HUES6 (cell line): ENCODE data around the gene CDC27.
A peak's percentile ranks its signal among the peaks of the same experiment; 100 is the strongest.

Source experiments
- H3K27ac ChIP-seq: 2 replicates; pipeline ENCODE4 v1.7.0; 2013; ENCODE audit warnings: low read depth, mild to moderate bottlenecking, low read length, inconsistent platforms
- H3K27me3 ChIP-seq: 2 replicates; pipeline ENCODE4 v1.6.1; 2013; ENCODE audit warnings: low read length; ENCODE audit not compliant: control insufficient read depth, insufficient read depth
- H3K36me3 ChIP-seq: 2 replicates; pipeline ENCODE4 v1.6.1; 2013; ENCODE audit warnings: low read length; ENCODE audit not compliant: control insufficient read depth, insufficient read depth
- H3K4me1 ChIP-seq: 2 replicates; pipeline ENCODE4 v1.6.1; 2013; ENCODE audit warnings: low read length; ENCODE audit not compliant: control insufficient read depth, insufficient read depth
- H3K4me3 ChIP-seq: 2 replicates; pipeline ENCODE4 v1.5.1; 2013; ENCODE audit warnings: low read depth, low read length
- H3K9ac ChIP-seq: one replicate; pipeline ENCODE4 v1.6.1; 2013; ENCODE audit warnings: mild to moderate bottlenecking, low read length
- H3K9me3 ChIP-seq: 2 replicates; pipeline ENCODE4 v1.6.1; 2013; ENCODE audit warnings: low read depth, low read length; ENCODE audit not compliant: control insufficient read depth, insufficient read depth

CDC27 gene, protein sequence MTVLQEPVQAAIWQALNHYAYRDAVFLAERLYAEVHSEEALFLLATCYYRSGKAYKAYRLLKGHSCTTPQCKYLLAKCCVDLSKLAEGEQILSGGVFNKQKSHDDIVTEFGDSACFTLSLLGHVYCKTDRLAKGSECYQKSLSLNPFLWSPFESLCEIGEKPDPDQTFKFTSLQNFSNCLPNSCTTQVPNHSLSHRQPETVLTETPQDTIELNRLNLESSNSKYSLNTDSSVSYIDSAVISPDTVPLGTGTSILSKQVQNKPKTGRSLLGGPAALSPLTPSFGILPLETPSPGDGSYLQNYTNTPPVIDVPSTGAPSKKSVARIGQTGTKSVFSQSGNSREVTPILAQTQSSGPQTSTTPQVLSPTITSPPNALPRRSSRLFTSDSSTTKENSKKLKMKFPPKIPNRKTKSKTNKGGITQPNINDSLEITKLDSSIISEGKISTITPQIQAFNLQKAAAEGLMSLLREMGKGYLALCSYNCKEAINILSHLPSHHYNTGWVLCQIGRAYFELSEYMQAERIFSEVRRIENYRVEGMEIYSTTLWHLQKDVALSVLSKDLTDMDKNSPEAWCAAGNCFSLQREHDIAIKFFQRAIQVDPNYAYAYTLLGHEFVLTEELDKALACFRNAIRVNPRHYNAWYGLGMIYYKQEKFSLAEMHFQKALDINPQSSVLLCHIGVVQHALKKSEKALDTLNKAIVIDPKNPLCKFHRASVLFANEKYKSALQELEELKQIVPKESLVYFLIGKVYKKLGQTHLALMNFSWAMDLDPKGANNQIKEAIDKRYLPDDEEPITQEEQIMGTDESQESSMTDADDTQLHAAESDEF

DNA sequence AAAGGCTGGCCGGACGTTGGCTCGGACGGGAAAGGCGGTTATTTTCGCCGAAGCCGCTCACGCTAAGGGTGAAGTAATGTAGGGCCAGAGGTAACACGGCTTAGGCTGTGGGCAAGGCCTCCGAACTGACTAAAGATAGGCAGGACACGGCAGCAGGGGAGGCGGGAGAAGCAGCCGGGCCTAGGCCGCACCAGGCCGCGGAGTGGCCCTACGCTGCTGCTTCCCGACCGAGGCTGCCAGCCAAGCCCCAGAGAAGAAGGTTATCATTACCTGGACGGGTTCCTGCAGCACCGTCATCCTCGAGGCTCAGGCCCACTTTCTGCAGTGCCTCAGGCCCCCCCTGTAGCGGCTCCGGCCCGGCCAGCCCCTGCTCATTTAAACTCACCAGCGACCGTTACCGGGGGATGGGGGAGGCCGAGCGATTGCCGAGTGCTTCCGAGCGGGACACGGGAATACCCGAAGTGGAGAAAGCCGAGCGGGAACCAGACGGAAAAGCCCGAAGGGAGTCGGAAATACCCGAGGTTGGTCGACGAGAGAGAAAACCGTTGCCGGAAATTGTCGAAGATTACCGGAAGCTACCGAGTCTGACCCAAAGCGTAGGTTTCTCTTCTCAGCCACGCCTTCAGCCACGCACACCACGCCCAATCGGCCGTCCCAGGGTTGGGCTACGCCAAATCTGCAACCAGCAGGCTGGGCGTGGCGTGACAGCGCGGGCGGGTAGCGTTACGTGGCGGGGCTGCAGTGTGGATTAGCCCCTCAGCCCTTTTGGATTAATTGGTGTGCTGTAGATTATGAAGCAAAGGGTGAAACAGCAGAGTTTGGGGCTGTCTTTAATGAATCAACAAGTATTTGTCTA, at the start of gene CDC27:
Gene CDC27, minus strand, starts transcription at position 420 of the 856 bp plus-strand sequence. Its CDS starts 123 bp downstream, at position 297.
- Histone ChIP-seq H3K36me3 (no peaks in the 10 kb centered on the region), H3K27ac (peak within 1 kb of the TSS; percentile 13; the same call in 1 of the 2 replicates), H3K9me3 (no peaks in the 10 kb centered on the region), H3K27me3 (no peaks in the 10 kb centered on the region), H3K9ac (peak within 1 kb of the TSS; percentile 79), H3K4me3 (peak within 1 kb of the TSS; percentile 88), H3K4me1 (no peaks in the 10 kb centered on the region)

- Histone ChIP-seq H3K4me1 (no peaks in the 10 kb centered on the region; the same call in 1 of the 2 replicates), H3K4me3 (no peak overlapping the region), H3K27me3 (no peaks in the 10 kb centered on the region), H3K27ac (no peak overlapping the region), H3K9ac (no peak overlapping the region), H3K9me3 (no peaks in the 10 kb centered on the region), H3K36me3 (no peaks in the 10 kb centered on the region)
Measured at GRCh38 chr17:47238321-47239010, 49.4 kb upstream of the CDC27 start.

DNA sequence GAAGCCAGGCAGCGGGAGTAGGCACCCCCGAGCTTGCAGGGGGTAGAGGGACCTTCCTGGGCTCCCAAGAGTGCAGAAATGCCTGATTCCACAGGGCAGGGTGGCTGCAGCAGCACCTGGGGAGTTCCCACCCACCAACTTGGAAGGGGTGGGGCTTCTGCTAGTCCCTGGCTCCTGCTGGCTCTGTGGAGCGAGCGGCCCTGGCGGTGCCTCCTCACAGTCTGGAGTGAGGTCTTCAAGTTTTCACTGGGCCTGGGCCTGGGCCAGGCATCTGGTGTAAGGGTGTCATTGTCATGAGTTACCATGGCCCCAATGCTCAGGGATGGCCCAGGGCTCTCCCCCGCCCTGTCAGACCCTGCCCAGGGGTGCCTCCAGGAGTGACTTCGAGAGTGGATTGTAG, 48.7 kb upstream of the CDC27 start:
- Histone ChIP-seq H3K27ac (no peak overlapping the region), H3K9ac (no peak overlapping the region), H3K4me1 (no peaks in the 10 kb centered on the region; the same call in 1 of the 2 replicates), H3K27me3 (no peaks in the 10 kb centered on the region), H3K9me3 (no peaks in the 10 kb centered on the region), H3K4me3 (no peak overlapping the region), H3K36me3 (no peaks in the 10 kb centered on the region)

- Histone ChIP-seq H3K9ac (no peak overlapping the region), H3K9me3 (no peaks in the 10 kb centered on the region), H3K36me3 (no peaks in the 10 kb centered on the region), H3K27me3 (peaks cover 5% of the 10 kb centered on the region), H3K4me3 (no peak overlapping the region), H3K4me1 (no peaks in the 10 kb centered on the region; the same call in 1 of the 2 replicates), H3K27ac (no peak overlapping the region)
Measured at GRCh38 chr17:47235923-47236322, 46.8 kb upstream of the CDC27 start.

DNA sequence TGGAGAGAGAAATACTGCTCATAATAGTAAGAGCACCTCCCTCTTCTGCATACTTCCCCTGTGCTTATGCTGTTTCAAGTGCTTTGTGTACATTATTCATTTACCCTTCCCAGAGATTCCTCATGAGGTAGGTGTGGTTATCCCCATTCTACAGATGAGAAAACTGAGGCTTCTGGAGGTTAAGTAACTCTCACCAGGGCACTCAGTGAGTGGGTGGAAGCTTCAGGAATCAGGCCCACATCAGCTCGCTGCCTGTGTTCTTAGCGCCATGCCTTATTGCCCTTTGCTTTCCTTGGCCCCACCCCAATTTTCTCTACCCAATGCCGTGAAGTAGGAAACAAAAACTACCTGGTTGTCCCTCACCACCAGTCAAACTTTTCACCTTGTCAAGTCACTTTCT, 46.4 kb upstream of the CDC27 start:
- Histone ChIP-seq H3K27ac (no peak overlapping the region), H3K9me3 (no peaks in the 10 kb centered on the region), H3K27me3 (peaks cover 8% of the 10 kb centered on the region), H3K4me3 (no peak overlapping the region), H3K9ac (no peak overlapping the region), H3K36me3 (no peaks in the 10 kb centered on the region), H3K4me1 (no peaks in the 10 kb centered on the region; the same call in 1 of the 2 replicates)

DNA sequence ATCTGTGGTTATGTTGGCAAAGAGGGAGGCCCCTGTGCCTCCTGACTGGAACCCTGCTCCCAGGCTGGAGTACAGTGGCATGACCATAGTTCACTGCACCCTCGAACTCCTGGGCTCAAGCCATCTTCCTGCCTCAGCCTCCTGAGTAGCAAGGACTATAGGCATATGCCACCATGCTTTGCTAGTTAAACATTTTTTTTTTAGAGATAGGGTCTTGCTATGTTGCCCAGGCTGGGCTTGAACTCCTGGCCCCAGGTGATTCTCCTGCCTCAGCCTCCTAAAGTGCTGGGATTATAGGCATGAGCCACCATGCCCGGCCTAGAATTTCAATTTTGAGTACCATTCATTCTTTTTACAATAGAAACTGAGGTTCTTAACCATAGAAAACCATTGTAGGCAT, 43.4 kb upstream of the CDC27 start:
- Histone ChIP-seq H3K4me3 (no peak overlapping the region), H3K36me3 (no peaks in the 10 kb centered on the region), H3K27ac (no peak overlapping the region), H3K9me3 (no peaks in the 10 kb centered on the region), H3K9ac (no peak overlapping the region), H3K4me1 (peaks cover 4% of the 10 kb centered on the region), H3K27me3 (peaks cover 14% of the 10 kb centered on the region)

DNA sequence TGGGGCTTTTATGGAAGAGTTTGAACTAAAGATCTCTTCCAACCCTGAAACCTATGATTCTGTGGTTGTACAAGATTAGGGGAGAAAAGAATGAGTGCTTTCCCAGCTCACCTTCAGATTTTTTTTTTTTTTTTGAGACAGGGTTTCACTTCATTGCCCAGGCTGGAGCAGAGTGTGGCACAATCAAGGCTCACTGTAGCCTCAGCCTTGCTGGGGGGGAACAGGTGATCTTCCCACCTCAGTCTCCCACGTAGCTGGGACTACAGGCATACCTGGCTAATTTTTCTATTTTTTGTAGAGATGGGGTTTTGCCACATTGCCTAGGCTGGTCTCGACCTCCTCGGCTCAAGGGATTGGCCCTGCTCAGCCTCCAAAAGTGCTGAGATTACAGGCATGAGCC, 42.8 kb upstream of the CDC27 start:
- H3K9me3 ChIP-seq = no peaks in the 10 kb centered on the region
- no peaks in the 10 kb centered on the region for H3K36me3 ChIP-seq
- no peak overlapping the region for H3K4me3 ChIP-seq
- peaks cover 4% of the 10 kb centered on the region for H3K4me1 ChIP-seq
- H3K27me3 ChIP-seq = peaks cover 14% of the 10 kb centered on the region
- no peak overlapping the region for H3K9ac ChIP-seq
- H3K27ac ChIP-seq = no peak overlapping the region

GRCh38 chr17:47231334-47231733, 42.2 kb upstream of the CDC27 start:
- Histone ChIP-seq H3K36me3 (no peaks in the 10 kb centered on the region), H3K4me3 (no peak overlapping the region), H3K27me3 (peaks cover 14% of the 10 kb centered on the region), H3K9me3 (no peaks in the 10 kb centered on the region), H3K27ac (no peak overlapping the region), H3K4me1 (peaks cover 4% of the 10 kb centered on the region), H3K9ac (no peak overlapping the region)

GRCh38 chr17:47230864-47231263, 41.8 kb upstream of the CDC27 start:
- Histone ChIP-seq H3K27me3 (peaks cover 14% of the 10 kb centered on the region), H3K27ac (no peak overlapping the region), H3K4me3 (no peak overlapping the region), H3K9me3 (no peaks in the 10 kb centered on the region), H3K9ac (no peak overlapping the region), H3K4me1 (peaks cover 4% of the 10 kb centered on the region), H3K36me3 (no peaks in the 10 kb centered on the region)
